ENCODE data around the gene C11orf98.
"Not testable (repeated sequence)": the region's sequence is repeated elsewhere in the genome, so short reads cannot be mapped to it uniquely, and the experiment has no call there.

C11orf98 gene

DNA sequence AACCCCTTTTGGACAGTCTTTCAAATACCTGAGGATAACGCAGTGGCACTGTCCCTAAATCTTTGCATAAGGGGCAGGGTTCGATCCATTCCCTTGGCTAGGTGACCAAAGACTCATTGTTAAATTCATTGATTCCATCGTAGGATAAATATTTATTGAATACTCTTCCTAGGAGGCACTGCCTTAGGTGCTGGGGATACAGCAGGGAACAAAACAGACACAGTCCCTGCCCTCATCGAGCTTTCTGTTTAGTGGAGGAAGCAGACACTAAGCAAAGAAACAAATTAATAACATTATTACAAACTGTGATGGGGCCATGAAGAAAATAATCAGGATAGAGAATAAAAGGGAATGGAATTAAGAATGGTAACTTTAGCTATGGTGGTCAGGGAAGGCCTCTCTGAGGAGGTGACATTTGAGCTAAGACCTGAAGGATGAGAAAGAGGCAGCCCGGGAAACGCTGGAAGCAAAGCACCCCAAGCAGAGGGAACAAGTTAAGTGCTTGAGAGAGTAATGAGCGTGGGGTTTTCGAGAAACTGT lies 43.9 kb downstream of the C11orf98 start:
- H3K4me1 ChIP-seq (ENCODE audit: control insufficient read depth, low read depth, low read length): peaks cover 6% of the 10 kb centered on the region
- H3K4me3 ChIP-seq (ENCODE audit: low read length): peak overlapping the region; percentile 83
- no peaks in the 10 kb centered on the region for H3K9me3 ChIP-seq (ENCODE audit: control insufficient read depth, low read depth, low read length)
- H3K36me3 ChIP-seq (ENCODE audit: control insufficient read depth, low read depth, low read length): peaks cover 14% of the 10 kb centered on the region
- peak overlapping the region; percentile 74 for H3K9ac ChIP-seq (ENCODE audit: low read length)
- H3K27me3 ChIP-seq (ENCODE audit: control insufficient read depth, insufficient read depth, low read length): no peaks in the 10 kb centered on the region
- peak overlapping the region; percentile 41 for H3K27ac ChIP-seq (ENCODE audit: low read length)

DNA sequence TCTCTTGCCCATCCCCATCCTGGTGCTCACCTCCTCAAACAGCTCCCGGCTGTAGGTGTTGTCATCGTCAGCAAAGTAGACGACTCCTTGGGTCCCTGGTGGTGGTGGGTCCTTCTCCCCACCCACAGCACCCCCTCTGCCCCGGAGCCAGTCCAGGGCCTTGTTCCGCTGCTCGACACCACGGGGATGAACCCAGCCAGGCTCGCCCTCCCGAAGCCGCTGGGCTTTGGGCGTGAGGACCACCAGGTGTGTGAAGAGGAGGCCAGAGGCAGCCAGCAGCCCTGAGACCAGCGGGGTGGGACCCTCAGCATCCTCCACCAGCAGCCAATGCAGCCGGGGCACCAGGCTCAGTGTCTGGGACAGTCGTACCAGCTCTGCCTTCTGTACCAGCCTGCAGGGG lies 48.1 kb downstream of the C11orf98 start:
- H3K4me1 ChIP-seq (ENCODE audit: control insufficient read depth, low read depth, low read length); H3K27ac ChIP-seq (ENCODE audit: low read length); H3K27me3 ChIP-seq (ENCODE audit: control insufficient read depth, insufficient read depth, low read length); H3K9me3 ChIP-seq (ENCODE audit: control insufficient read depth, low read depth, low read length); H3K9ac ChIP-seq (ENCODE audit: low read length); H3K36me3 ChIP-seq (ENCODE audit: control insufficient read depth, low read depth, low read length); H3K4me3 ChIP-seq (ENCODE audit: low read length): not testable (repeated sequence)

DNA sequence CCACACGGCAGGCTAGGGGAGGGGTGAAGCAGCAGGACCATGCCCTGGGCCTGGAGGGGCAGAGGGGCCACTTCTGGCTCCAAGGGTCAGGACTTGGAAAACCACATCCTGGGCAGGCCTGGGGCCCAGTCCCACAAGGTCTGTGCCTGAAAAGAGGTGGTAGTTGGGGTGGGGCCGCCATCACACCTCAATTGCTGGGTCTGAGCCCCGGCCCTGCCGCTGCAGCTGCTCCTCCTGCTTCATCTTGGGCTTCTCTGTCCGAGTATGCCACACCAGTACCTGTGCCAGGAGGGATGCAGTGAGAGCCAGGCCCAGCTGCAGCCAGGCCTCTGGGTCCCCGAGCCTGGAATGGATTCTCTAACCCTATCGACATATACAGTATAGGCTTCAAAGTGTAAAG lies 49.5 kb downstream of the C11orf98 start:
- no peak overlapping the region for H3K4me3 ChIP-seq (ENCODE audit: low read length)
- no peak overlapping the region for H3K27ac ChIP-seq (ENCODE audit: low read length)
- H3K27me3 ChIP-seq (ENCODE audit: control insufficient read depth, insufficient read depth, low read length): peaks cover 11% of the 10 kb centered on the region
- peaks cover 3% of the 10 kb centered on the region for H3K36me3 ChIP-seq (ENCODE audit: control insufficient read depth, low read depth, low read length)
- no peaks in the 10 kb centered on the region for H3K9me3 ChIP-seq (ENCODE audit: control insufficient read depth, low read depth, low read length)
- peaks cover under 1% of the 10 kb centered on the region for H3K4me1 ChIP-seq (ENCODE audit: control insufficient read depth, low read depth, low read length)
- H3K9ac ChIP-seq (ENCODE audit: low read length): no peak overlapping the region

GRCh38 chr11:62614275-62614674 lies 50.7 kb downstream of the C11orf98 start:
- H3K36me3 ChIP-seq (ENCODE audit: control insufficient read depth, low read depth, low read length): peaks cover 3% of the 10 kb centered on the region
- H3K27me3 ChIP-seq (ENCODE audit: control insufficient read depth, insufficient read depth, low read length): peaks cover 11% of the 10 kb centered on the region
- no peaks in the 10 kb centered on the region for H3K4me1 ChIP-seq (ENCODE audit: control insufficient read depth, low read depth, low read length)
- H3K27ac ChIP-seq (ENCODE audit: low read length): no peak overlapping the region
- no peak overlapping the region for H3K9ac ChIP-seq (ENCODE audit: low read length)
- H3K4me3 ChIP-seq (ENCODE audit: low read length): no peak overlapping the region
- no peaks in the 10 kb centered on the region for H3K9me3 ChIP-seq (ENCODE audit: control insufficient read depth, low read depth, low read length)

GRCh38 chr11:62613291-62613778 lies 51.7 kb downstream of the C11orf98 start:
- peak overlapping the region; percentile 71 for H3K4me3 ChIP-seq (ENCODE audit: low read length)
- H3K27me3 ChIP-seq (ENCODE audit: control insufficient read depth, insufficient read depth, low read length): peaks cover 11% of the 10 kb centered on the region
- no peaks in the 10 kb centered on the region for H3K4me1 ChIP-seq (ENCODE audit: control insufficient read depth, low read depth, low read length)
- H3K9me3 ChIP-seq (ENCODE audit: control insufficient read depth, low read depth, low read length): no peaks in the 10 kb centered on the region
- peaks cover 3% of the 10 kb centered on the region for H3K36me3 ChIP-seq (ENCODE audit: control insufficient read depth, low read depth, low read length)
- H3K9ac ChIP-seq (ENCODE audit: low read length): no peak overlapping the region
- H3K27ac ChIP-seq (ENCODE audit: low read length): no peak overlapping the region

Measured in iPS-18a (cell line).